HG02970 (cell line): Measurements from ENCODE around the gene VSNL1.
"Not testable (repeated sequence)": the region's sequence is repeated elsewhere in the genome, so short reads cannot be mapped to it uniquely, and the experiment has no call there.

ENCODE experiments used
- ATAC-seq: cut with Tn5 transposase; IDR thresholded peaks from one replicate; pipeline ENCODE4 v1.9.1; 2021; ENCODE audit warnings: mild to moderate bottlenecking, moderate library complexity, moderate number of reproducible peaks; ENCODE audit not compliant: unreplicated experiment, low FRiP score

VSNL1 gene

DNA sequence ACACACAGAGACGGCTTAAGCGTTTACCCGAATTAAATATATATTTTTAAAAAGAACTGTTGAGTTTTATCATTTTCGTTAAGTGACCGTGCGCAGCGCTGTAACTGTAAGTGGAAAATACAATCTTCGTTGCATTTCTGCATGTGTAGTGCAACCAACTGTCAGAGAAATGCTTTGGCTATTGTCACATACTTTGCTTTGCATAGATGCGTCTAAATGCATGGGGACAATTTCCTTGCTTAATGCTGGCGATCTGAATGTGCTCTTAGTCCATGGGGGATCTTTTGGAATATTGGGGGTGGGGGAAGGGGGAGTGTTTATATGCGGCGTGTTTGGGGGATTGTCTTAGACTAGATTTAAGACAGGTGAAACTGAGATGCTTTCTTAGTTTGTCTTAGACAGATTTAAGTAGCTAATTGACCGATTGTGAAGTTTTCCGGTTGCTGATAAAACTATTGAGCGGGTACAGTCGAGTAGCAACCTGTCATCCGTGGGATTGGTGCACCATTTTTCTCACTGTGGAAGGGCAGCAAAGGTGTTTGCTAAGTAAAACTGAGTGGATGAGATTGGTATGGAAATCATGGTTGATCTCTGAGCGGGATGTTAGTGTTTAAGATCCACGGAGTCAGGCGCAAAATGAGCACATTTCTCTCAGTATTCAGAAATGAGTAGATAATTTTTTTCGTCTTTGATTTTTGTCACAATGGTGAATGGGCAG, 476 bp downstream of the VSNL1 start:
- ATAC-seq, result no peak

DNA sequence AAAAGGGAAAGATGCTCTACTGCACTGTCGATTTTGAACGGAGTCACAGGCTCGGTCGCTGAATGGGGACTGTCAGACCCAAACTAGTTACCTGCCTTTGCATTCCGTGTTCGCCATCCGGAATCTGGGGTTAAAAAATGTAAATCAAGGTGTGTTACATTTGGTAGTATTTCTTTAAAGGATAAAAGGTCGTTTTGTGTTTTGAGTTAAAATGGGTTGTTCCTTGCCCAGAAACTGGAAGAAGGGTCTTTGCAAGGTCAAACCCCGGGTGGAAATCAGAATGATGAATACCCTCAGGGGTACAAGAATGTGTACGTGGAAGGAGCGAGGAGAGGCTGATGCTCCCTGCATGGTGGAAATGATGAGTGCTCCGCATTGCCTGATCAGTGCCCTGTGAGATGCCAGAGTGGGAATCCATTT, 1.0 kb downstream of the VSNL1 start:
- no peak for ATAC-seq

DNA sequence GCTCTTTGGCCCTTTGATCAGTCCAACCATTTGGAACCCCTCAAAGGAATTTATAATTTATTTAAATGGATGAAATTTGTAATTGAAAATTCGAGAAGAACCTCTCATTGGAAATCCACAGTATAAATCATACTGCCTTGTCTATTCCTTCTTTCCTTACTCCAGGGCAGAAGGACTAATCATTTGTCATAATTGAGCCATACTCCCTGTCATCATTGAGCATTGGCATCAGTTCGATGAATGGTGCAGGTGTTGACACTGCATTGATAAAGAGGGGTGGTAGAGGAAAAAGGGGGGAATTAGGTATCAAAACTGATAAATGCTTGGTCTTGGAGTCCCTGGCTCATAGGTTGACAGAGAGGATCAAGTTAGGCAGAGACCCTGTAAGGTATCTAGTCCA, 2.0 kb downstream of the VSNL1 start:
- no peak for ATAC-seq

DNA sequence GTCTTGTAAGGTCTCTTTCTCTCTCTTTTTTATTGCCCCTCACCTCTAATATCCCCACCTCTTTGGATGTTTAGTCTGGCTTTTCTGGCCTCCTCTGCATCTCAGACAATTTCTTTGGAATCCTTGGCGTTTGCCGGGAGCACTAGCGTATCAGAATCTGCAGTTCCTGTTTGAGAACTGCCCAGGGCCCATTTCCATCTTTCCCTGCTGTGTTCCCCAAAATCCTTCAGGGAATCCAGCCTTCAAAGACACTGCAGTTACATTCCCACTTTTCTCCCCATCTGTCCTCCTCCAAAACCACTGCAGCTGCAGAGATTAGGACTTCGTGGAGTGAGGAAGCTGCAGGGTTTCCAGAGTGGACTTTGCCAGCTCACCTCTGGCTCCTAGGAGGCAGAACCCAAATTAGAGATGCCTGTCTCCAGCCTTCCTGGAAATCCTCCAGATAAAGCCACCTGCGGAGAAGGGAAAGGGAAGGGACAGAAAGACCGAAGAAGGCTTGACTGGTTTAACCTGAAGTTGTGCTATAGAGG, 2.7 kb downstream of the VSNL1 start:
- ATAC-seq, result no peak

DNA sequence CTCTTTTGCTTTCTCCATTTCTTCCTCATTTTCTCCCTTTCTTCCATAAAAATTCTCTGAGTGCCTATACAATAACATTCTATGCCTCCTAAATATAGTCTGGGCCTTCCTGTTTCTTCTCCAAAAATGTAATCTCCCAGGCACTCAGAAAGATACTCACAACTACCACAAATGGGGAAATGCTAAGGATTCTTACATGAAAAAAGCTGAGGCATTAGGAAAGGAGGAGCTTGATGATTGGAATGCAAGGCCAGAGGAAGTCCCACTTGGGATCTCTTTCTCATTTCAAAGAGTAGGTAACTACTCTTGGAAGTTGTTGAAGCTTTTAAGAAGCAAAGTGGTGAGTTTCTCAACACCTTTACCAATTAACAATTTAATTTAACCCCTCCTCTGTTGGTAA, 3.4 kb downstream of the VSNL1 start:
- ATAC-seq, result no peak

DNA sequence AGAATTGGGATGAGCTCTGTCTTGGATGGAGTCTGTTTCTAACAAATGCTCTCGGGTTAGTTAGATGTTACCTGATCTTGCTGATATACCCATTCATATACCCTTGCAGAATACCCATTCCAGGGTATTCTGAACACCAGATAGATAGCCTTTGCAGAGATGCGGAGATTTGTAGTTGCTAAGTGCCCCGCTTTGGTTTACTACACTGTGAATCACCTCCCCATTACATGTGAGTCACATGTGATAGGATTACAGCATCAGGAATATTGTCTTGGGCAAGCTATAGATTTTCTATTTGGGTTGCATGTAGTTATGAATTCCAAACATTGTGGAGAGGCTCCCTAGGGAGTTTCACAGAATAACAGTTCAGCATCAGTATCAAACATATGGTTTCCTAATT, 3.8 kb downstream of the VSNL1 start:
- ATAC-seq, result no peak

DNA sequence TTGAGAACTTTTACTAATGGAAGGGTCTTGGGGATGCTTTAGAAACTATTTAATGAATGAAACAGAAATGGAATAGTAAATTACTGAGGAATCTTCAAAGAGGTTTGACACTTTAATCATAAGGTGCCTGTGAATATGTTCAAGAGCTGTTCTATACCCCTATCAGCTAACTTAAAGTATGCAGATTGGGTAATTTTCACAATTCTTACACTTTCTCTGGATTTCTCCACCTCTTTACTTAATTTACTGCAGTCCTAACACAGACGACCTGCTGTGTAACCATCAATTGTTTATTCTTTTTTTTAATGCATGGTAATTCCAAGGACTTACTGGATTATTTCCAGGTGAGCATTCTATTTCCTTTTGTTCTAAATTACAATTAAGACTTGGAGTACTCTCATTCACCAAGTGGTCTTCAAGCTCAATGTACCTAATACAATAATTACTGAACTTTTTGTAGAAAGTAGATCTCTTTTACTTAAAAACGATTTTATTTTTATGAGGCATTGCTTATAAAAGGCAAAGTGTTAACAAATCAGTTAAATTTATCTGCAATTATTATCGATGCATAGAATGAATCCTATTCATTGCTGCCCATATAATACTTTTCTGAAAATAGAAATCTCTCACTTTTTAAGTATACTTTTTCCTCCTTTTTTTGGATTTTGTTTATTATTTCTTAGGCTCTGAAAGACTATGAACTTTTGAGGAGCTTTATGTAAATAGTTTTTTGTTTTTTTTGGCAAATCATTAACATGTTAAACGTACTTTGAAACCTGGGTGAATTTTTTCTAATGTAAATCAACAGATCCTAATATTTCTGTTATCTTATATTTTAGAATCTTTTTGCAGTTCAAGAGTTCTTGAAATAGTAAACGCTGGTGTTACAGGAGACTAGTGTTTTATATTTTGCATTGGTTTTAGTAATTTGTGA, 5.5 kb downstream of the VSNL1 start:
- ATAC-seq, result no peak

DNA sequence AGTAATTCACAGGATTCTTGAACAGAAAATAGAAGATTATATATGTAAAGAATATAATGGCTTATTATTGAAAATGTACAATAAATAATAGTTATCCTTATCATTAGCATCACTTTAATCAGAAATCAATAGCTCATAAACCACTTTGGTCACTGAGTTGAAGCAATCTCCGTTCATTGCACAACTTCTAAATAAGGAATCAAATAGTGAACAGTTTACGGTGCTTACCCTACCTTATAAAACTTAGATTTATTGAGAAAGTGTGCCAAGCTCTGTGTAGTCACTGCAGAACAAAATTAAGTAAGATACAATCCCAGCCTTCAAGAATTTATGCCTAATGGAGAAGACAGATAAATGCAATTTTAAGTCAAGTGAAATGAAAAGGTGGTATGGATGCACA, 6.7 kb downstream of the VSNL1 start:
- ATAC-seq, result no peak

DNA sequence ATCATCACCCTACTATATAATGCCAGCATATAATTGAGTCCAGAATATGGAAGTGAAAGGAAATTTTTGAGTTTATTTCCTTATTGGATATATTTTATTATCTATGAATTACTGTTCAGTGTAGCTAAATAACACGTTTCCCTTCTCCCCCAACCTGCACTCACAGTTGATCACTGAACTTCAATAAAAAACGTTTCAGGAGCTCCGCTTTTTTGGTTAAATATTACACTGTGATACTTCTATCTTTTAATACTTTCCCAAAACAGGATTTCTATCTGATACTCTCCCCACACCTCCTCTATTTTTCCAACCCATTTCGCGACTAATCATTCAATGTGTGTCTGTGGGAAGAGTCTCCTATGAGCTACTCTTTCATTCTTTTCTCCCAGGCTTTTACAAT, 7.2 kb downstream of the VSNL1 start:
- no peak for ATAC-seq

DNA sequence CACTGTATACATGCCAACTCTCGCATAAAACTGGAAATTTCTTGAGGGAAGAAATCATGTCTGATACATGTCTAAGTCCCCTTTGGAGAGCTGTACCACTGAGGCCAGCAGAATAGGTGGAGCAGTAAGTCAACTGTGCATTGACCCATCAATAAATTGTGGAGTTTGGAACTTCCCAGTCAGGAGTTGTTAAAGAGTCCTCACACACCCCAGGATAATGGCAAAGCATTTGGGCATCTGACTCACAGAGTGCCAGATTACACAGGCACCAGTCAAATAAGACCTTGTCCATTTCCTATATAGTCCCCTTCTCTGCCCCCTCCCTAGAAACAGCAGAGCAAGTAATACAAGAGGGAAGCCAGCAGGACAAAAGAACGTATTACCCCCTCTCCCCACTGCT, 10.4 kb downstream of the VSNL1 start:
- no peak for ATAC-seq

DNA sequence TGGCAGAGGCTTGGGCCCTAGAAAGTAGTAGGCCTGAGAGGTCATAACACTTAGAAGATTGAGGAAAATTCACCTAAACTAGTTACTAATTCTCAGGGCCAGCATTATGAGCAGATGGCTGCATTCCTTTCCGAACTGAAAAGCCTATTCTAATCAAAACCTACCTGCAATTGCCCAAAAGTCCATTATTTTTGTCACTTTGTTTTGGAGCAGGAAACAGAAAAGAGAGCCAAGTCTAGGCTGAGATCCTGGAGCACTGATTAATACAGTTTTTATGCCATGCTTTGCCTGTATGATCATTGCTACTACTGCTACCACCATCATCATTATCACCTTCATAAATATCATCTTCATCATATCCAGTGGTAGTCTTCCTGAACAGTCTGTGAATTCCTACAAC, 14.7 kb downstream of the VSNL1 start:
- ATAC-seq, result no peak

DNA sequence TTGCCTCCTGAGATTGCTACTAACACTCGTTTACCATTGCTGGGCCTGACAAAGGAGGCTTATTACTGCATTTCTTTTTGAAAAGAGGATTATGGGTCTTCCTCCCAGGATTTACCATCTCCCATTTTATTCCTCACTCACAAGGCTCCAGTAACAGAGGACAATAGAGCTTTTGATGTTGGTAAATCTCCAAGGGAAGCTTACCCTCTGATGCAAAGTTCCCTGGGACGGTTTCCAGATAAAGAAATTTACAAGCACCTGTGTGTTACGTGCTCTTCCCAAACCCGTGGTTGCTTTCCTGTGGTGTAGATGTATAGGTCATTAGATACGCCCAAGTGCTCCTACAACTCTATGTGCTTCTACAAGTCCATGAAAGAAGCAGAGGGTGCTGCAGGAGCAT, 17.1 kb downstream of the VSNL1 start:
- no peak for ATAC-seq

DNA sequence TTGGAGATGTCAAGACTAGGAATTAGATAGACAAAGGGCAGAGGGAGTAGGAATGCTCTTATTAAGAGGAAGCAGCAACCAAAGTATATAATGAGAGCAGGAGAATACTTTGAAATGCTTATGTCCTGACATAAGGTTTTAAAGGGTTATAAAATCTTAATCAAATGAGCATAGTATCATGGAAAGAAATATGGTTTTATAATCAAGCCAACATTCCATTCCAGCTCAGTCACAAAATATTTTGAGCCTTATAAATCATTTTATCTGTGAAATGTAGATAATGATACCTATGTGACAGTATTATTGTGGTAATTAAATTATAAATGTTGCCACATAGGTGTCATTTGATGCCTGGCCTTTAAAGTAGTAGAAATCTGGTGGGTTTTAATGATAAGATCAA, 17.6 kb downstream of the VSNL1 start:
- no peak for ATAC-seq

DNA sequence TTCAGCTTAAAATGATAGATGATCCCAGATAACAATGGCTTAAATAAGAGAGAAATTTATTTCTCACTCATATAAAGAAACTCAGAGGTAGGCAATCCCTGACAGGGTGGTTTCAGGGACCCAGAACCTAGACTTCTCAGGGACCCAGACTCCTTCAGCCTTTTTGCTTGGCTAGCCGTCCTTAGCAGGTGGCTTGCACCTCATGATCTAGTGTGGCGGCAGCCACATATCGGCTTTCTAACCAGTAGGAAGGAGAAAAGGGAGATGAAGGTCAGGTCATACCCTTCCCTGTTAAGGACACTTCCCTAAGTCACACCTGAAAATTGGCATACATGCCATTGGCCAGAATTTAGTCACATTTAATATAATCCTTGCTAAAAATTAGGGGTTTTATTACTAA, 18.4 kb downstream of the VSNL1 start:
- no peak for ATAC-seq

DNA sequence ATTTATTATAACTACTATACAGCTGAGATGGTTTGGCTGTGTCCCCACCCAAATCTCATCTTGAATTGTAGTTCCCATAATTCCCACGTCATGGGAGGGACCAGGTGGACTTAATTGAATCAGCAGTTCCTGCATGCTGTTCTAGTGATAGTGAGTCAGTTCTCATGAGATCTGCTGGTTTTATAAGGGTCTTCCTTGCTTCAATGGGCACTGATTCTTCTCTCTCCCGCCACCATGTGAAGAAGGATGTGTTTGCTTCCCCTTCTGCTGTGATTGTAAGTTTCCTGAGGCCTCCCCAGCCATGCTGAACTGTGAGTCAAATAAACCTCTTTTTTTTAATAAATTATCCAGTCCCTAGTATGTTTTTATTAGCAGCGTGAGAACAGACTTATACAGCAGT, 25.2 kb downstream of the VSNL1 start:
- ATAC-seq, result not testable (repeated sequence)

DNA sequence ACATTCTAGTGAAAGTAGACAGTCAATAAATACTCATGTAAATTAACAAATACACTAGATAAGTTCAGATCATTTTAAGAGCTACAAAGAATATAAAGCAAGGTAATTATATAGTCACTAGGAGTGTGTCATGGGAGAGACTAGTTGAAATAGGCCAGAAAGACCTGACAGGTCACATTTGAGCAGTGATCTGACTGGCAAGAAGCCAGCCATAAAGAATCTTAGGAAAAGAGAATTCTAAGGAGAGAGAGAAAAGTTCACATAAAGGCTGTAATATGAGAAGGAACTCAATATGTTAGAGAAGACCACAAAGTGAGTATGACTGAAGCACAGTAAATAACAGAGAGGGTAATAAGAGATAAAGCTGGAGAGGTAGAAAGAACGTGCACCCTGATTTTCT, 31.2 kb downstream of the VSNL1 start:
- no peak for ATAC-seq

DNA sequence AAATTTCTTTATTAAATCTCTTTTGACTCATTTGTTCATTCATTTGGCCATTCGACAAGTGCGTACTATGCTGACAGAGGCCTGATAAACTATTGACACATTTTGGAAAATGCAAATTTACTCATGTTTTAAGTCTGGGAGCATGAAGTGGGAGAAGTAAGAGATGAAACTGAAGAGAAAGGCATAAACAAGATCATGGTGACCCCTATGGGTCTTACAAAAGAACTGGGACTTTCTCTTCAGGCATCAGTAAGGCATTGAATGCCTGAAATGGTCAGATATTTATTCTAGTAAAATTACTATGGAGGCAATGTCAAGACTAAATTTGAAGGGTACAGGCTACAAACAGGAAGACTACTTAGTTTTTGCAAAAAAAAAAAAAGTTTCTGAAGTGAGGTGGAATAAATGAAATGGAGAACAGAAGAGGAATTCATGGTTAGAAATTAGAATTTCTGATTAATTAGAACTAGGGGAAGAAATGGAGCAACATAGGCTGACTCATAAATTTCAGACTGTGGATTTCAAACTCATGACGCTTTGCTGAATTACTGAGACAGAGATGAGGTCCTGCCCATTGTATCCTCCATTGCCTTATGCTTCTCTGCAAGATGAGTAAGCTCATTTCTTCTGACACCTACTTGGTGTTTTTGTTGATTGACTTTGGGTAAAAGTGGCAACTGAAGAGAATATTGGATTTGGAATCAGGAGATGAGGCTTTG, 32.7 kb downstream of the VSNL1 start:
- no peak for ATAC-seq

DNA sequence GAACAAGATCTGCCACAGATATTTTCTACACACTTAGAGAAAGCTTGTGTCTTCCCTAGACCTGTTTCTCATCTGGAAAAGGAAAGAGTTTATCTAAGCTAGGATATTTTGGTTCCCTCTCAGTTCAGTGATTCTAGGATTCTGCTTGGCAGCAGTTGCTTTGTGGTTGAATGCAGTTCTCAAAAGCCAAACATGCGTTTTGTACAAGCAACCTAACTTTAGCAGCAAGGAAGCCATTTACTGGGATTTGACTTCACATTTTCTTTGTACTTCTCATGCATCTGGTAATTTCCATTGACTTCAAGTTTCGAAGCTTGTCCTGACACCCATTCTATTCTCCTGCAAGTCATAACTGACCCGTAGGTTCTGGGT, 33.3 kb downstream of the VSNL1 start:
- no peak for ATAC-seq

DNA sequence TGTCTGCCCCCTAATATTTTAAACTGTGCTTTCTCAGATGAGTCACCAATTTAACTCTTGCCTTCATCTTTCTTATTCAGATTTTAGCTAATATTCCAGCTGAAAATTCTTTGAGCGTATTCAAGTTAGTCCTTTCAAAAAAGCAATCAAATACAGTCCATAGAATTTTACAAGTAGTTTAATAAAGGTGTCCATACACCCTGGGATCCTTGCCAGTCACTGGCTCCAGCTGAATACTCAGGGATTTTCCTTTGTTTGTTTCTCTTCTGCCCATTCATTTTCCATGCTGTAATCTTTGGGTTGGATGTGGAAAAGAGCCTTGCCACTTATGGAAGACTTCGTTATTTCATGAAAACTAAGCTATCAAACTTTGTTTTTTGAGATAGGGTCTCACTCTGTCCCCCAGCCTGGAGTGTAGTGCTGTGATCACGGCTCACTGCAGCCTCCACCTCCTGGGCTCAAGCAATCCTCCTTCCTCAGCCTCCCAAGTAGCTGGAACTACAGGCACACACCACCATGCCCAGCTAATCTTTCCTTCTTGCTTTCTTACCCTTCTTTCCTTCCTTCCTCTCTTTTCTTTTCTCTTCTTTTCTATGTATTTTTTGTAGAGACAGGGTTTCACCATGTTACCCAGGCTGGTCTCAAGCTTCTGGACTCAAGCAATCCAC, 34.0 kb downstream of the VSNL1 start:
- no peak for ATAC-seq

DNA sequence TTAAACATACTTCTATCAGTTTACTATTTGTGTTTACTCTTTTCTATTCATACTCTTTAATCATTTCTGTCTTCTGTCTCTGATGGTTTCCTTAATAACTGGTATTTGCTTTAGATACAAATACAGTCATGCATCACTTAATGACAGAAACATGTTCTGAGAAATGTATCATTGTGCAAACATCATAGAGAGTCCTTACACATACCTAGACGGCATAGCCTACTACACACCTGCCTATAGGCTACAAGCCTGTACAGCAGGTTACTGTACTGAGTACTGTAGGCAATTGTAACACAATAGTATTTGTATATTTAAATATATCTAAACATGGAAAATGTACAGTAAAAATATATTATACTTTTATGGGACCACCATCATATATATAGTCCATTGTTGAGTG, 36.3 kb downstream of the VSNL1 start:
- ATAC-seq, result no peak
